Spleen (tissue), 11 donors: Measurements from ENCODE around the gene WRAP73. TPM values are rescaled to one million over a fixed set of nuclear protein-coding genes. Genes with fewer than 3 reads are reported as not detected.

Source experiments
- DNase-seq: peaks from one replicate; pipeline ENCODE4 v3.0.0-alpha.2; 2020
- H3K27ac ChIP-seq, 8 donors: fragments of 200-600 bp; sonication (generic) in 7 of 8; 1 replicate in 4 of 8; 2 replicates in 4 of 8; pipeline versions ENCODE4 v1.5.0 to v1.8.0; 2016 to 2021; ENCODE audit warnings: inconsistent platforms in 4 of 8, mild to moderate bottlenecking in 4 of 8, moderate library complexity in 1 of 8
- H3K27me3 ChIP-seq, 7 donors: fragments of 200-600 bp; sonication (generic) in 6 of 7; replicated peaks in 1 of 7; 1 replicate in 4 of 7; 2 replicates in 3 of 7; pipeline versions ENCODE4 v1.5.0 to v1.8.0; 2016 to 2021; ENCODE audit warnings: inconsistent platforms in 3 of 7, mild to moderate bottlenecking in 1 of 7
- H3K36me3 ChIP-seq, 6 donors: fragments of 200-600 bp; sonication (generic) in 5 of 6; 1 replicate in 4 of 6; 2 replicates in 2 of 6; pipeline versions ENCODE4 v1.5.0 to v1.8.0; 2016 to 2021; ENCODE audit warnings: inconsistent platforms in 2 of 6
- H3K4me1 ChIP-seq, 6 donors: fragments of 200-600 bp; sonication (generic) in 5 of 6; 1 replicate in 3 of 6; 2 replicates in 3 of 6; pipeline versions ENCODE4 v1.5.0 to v1.8.0; 2016 to 2021; ENCODE audit warnings: inconsistent platforms in 3 of 6
- H3K4me3 ChIP-seq, 8 donors: fragments of 200-600 bp; sonication (generic) in 7 of 8; 1 replicate in 4 of 8; 2 replicates in 4 of 8; pipeline versions ENCODE4 v1.5.0 to v1.8.0; 2016 to 2021; ENCODE audit warnings: inconsistent platforms in 4 of 8, mild to moderate bottlenecking in 4 of 8, moderate library complexity in 2 of 8
- H3K9me3 ChIP-seq, 8 donors: fragments of 200-600 bp; sonication (generic) in 7 of 8; 1 replicate in 4 of 8; 2 replicates in 4 of 8; pipeline versions ENCODE4 v1.5.0 to v1.8.0; 2016 to 2021; ENCODE audit warnings: inconsistent platforms in 4 of 8
- CTCF ChIP-seq, 11 experiments: fragments of 200-600 bp in 7 of 11; fragments of 450-650 bp in 4 of 11; sonication (generic) in 4 of 11; IDR thresholded peaks in 8 of 11; conservative IDR thresholded peaks in 3 of 11; 1 replicate in 7 of 11; 2 replicates in 4 of 11; pipeline versions ENCODE4 v1.4.0 to v1.8.0; 2016 to 2021; ENCODE audit warnings: antibody characterized with exemption in 11 of 11, inconsistent platforms in 4 of 11, mild to moderate bottlenecking in 1 of 11
- POLR2A ChIP-seq, 3 donors: fragments of 450-650 bp; IDR thresholded peaks; one replicate each; pipeline ENCODE4 v1.5.1; 2017; ENCODE audit warnings: antibody characterized with exemption in 3 of 3, mild to moderate bottlenecking in 1 of 3
- POLR2AphosphoS5 ChIP-seq, 3 donors: sonication (generic); formaldehyde crosslinking; IDR thresholded peaks; one replicate each; pipeline ENCODE4 v1.5.1; 2017; ENCODE audit warnings: antibody characterized with exemption in 3 of 3
- whole genome bisulfite sequencing, 5 donors: extraction: QIAGEN DNeasy Blood & Tissue Kit in 3 of 5; methylation state at CpG; one replicate each; pipeline versions ENCODE4 v1.1.5 to v1.1.7; 2013 to 2018; 5-methylcytosine and 5-hydroxymethylcytosine counted together
- intact Hi-C: fragments of 100-400 bp; cut with DNase I; formaldehyde crosslinking; loops from one replicate; pipeline ENCODE4 v1.15.0; 2023; ENCODE audit warnings: low total_unique reads
- polyA plus RNA-seq, 3 donors: library from polyadenylated mRNA; stranded (reverse); fragments of 200-250 nt; gene quantifications; one replicate each; pipeline ENCODE4 v1.2.1, GENCODE V29; 2013
- total RNA-seq, 7 donors: library from RNA; depleted of rRNA in 3 of 7; stranded (reverse); fragments of >200 nt in 3 of 7; fragmentation: NEBNext Ultra II Directional in 4 of 7; extraction: Animal tissue kit (Norgen Biotek cat#: 25700) in 4 of 7; gene quantifications; one replicate each; pipeline versions ENCODE4 v1.1.0 to v1.2.1, GENCODE V29; 2016 to 2021
- donor health status: healthy with polysubstance abuse.
- donor health status: DM: no; HTN: no; CAD: no; lungs with moderate emphysema.
- donor health status: DM: no; HTN: no; CAD: no.
- donor health status: Bipolar disorder and iron deficiency.
- donor health status: healthy.
- donor health status: DM: no; HTN: no; CAD: no.
- donor health status: DM: yes; HTN: yes; CAD: no.

WRAP73 gene
- total and polyA plus RNA-seq, 10 donors = 20.1 to 28.3 (median 25.3) TPM

- DNase-seq = peak; percentile 61
- Histone ChIP-seq H3K27ac (no peak overlapping the region), H3K4me3 (no peak overlapping the region), H3K9me3 (no peaks in the 10 kb centered on the region), H3K27me3 (no peaks in the 10 kb centered on the region), H3K4me1 (peaks cover 4 to 23% (median 17%) of the 10 kb centered on the region in 6 donors), H3K36me3 (peaks cover 5 to 87% (median 73%) of the 10 kb centered on the region in 6 donors)
- 91 to 97% (median 94%) methylated on average over 13 to 16 of the region's 16 CpGs for WGBS, 5 donors
- TF ChIP-seq POLR2A (IDR thresholded peaks at IDR 0.05) = no peak
- peak in 1 of 3 donors; percentile 15 for TF ChIP-seq POLR2AphosphoS5 (IDR thresholded peaks at IDR 0.05)
- intact Hi-C loops = no loop called here
Observed at GRCh38 chr1:3629561-3630160, 20.2 kb downstream of the WRAP73 start.

GRCh38 chr1:3628445-3628844, 21.5 kb downstream of the WRAP73 start:
- Histone ChIP-seq H3K27me3 (no peaks in the 10 kb centered on the region), H3K4me3 (no peak overlapping the region), H3K4me1 (peaks cover 10 to 32% (median 26%) of the 10 kb centered on the region in 6 donors), H3K9me3 (no peaks in the 10 kb centered on the region), H3K36me3 (peaks cover 5 to 75% (median 61%) of the 10 kb centered on the region in 6 donors), H3K27ac (no peak overlapping the region)
- whole genome bisulfite sequencing, 5 donors = 87 to 93% (median 91%) methylated on average over 10 of the region's 10 CpGs
- intact Hi-C loops = no loop called here
- DNase-seq = peak; percentile 47
- TF ChIP-seq POLR2AphosphoS5 (IDR thresholded peaks at IDR 0.05) (no peak), POLR2A (IDR thresholded peaks at IDR 0.05) (no peak), CTCF (IDR thresholded peaks at IDR 0.05 in 8 of 11, conservative IDR thresholded peaks at IDR 0.05 in 3 of 11) (no peak)

GRCh38 chr1:3627515-3628253, 22.2 kb downstream of the WRAP73 start:
- Histone ChIP-seq H3K4me1 (peaks cover 18 to 40% (median 34%) of the 10 kb centered on the region in 6 donors), H3K9me3 (no peaks in the 10 kb centered on the region), H3K36me3 (peaks cover 5 to 68% (median 54%) of the 10 kb centered on the region in 6 donors), H3K27me3 (no peaks in the 10 kb centered on the region), H3K27ac (no peak overlapping the region), H3K4me3 (no peak overlapping the region)
- 93 to 96% (median 94%) methylated on average over 24 to 26 of the region's 26 CpGs for WGBS, 5 donors
- peak; percentile 76 for DNase-seq
- TF ChIP-seq POLR2A (IDR thresholded peaks at IDR 0.05) = no peak
- peak in 1 of 3 donors; percentile 27 for TF ChIP-seq POLR2AphosphoS5 (IDR thresholded peaks at IDR 0.05)
- intact Hi-C loops = no loop called here

GRCh38 chr1:3626025-3626424, 23.9 kb downstream of the WRAP73 start:
- H3K4me3 ChIP-seq = peak overlapping the region in 7 of 8 donors; percentile 96 to 100 (median 99)

More at GRCh38 chr1:3626025-3626424, 23.9 kb downstream of the WRAP73 start:
- H3K4me1 ChIP-seq = peaks cover 21 to 54% (median 43%) of the 10 kb centered on the region in 6 donors
- no peak for DNase-seq
- H3K36me3 ChIP-seq = peaks cover 5 to 56% (median 38%) of the 10 kb centered on the region in 6 donors
- no peaks in the 10 kb centered on the region for H3K27me3 ChIP-seq
- TF ChIP-seq POLR2A (IDR thresholded peaks at IDR 0.05) = no peak
- TF ChIP-seq POLR2AphosphoS5 (IDR thresholded peaks at IDR 0.05) = no peak
- no peak for TF ChIP-seq CTCF (IDR thresholded peaks at IDR 0.05 in 8 of 11, conservative IDR thresholded peaks at IDR 0.05 in 3 of 11)
- no peaks in the 10 kb centered on the region for H3K9me3 ChIP-seq
- intact Hi-C loops = no loop called here
- H3K27ac ChIP-seq = peak overlapping the region in 5 of 8 donors; percentile 90 to 96 (median 95)
- WGBS, 5 donors = 76 to 89% (median 85%) methylated on average over 4 of the region's 4 CpGs
